K562 (cell line): ENCODE data around the gene MKNK1. TPM values are rescaled to one million over a fixed set of nuclear protein-coding genes. Genes with fewer than 3 reads are reported as not detected.
A peak's percentile ranks its signal among the peaks of the same experiment; 100 is the strongest.

Source experiments
- ASH1L ChIP-seq: fragments of 450-650 bp; IDR thresholded peaks from 2 replicates; pipeline ENCODE4 v1.6.1; 2018; ENCODE audit warnings: borderline replicate concordance, mild to moderate bottlenecking, low read depth; ENCODE audit not compliant: partially characterized antibody
- ELF1 ChIP-seq: fragments of 200-800 bp; sonication (Bioruptor generic); IDR thresholded peaks from 2 replicates; pipeline ENCODE4 v1.6.1; 2016; ENCODE audit warnings: missing genetic modification characterization, missing compliant biosample characterization
- ESRRB ChIP-seq: fragments of 250-450 bp; sonication (Bioruptor Pico); IDR thresholded peaks from 2 replicates; pipeline ENCODE4 v1.5.0; 2020; ENCODE audit warnings: mild to moderate bottlenecking, moderate library complexity, borderline replicate concordance
- ETV1 ChIP-seq: fragments of 450-650 bp; conservative IDR thresholded peaks from 2 replicates; pipeline ENCODE4 v1.6.1; 2016; ENCODE audit warnings: missing genetic modification characterization, control low read depth, low read depth, missing compliant biosample characterization
- FIP1L1 ChIP-seq: fragments of 200-400 bp; formaldehyde crosslinking; IDR thresholded peaks from 2 replicates; pipeline ENCODE4 v1.6.1; 2018; ENCODE audit warnings: mild to moderate bottlenecking, low read depth, low read length; ENCODE audit not compliant: poor library complexity, severe bottlenecking
- GTF2F1 ChIP-seq: IDR thresholded peaks from 2 replicates; pipeline ENCODE4 v1.6.1; 2011; ENCODE audit warnings: low read depth, low read length, improper control_type of control experiment
- PHF21A ChIP-seq: fragments of 450-650 bp; IDR thresholded peaks from 2 replicates; pipeline ENCODE4 v1.6.1; 2017; ENCODE audit warnings: low read depth, borderline replicate concordance
- POLR3G ChIP-seq: IDR thresholded peaks from 2 replicates; pipeline ENCODE4 v1.6.1; 2011; ENCODE audit not compliant: insufficient read length, insufficient replicate concordance; ENCODE audit errors: extremely low read depth
- THAP12 ChIP-seq: fragments of 250-450 bp; sonication (Bioruptor Pico); IDR thresholded peaks from 2 replicates; pipeline ENCODE4 v1.9.0; 2021; ENCODE audit warnings: mild to moderate bottlenecking, inconsistent platforms
- TSC22D4 ChIP-seq: fragments of 450-650 bp; IDR thresholded peaks from 2 replicates; pipeline ENCODE4 v1.6.1; 2016; ENCODE audit warnings: missing genetic modification characterization, missing biosample characterization, control low read depth
- ZNF318 ChIP-seq, 2 experiments: fragments of 450-650 bp; IDR thresholded peaks; 2 replicates each; pipeline ENCODE4 v1.6.1; 2016; ENCODE audit warnings: mild to moderate bottlenecking in 2 of 2, borderline replicate concordance in 1 of 2, low read depth in 1 of 2, moderate library complexity in 1 of 2
- ZNF511 ChIP-seq: sonication (generic); formaldehyde crosslinking; IDR thresholded peaks from 2 replicates; pipeline ENCODE4 v1.8.0; 2022; ENCODE audit warnings: mild to moderate bottlenecking, missing genetic modification reagents
- ZNF764 ChIP-seq: fragments of 250-450 bp; sonication (Bioruptor Pico); IDR thresholded peaks from 2 replicates; pipeline ENCODE4 v1.4.0; 2020; ENCODE audit warnings: low read depth, mild to moderate bottlenecking, moderate library complexity
- ZNF780A ChIP-seq: fragments of 250-450 bp; sonication (Bioruptor Pico); IDR thresholded peaks from 2 replicates; pipeline ENCODE4 v1.5.0; 2021; ENCODE audit warnings: mild to moderate bottlenecking
- polyA plus RNA-seq, 8 experiments: library from polyadenylated mRNA; depleted of rRNA in 4 of 8; stranded (reverse) in 5 of 8; unstranded in 3 of 8; fragments of >200 nt; fragmentation: Nextera tagmentation in 2 of 8; fragmentation: Illumina TruSeq in 1 of 8; extraction: Ambion mirVana in 2 of 8; extraction: Trizol in 1 of 8; gene quantifications; 2 replicates each; pipeline versions ENCODE4 v1.2.1 to v1.2.3, GENCODE V29; 2011 to 2014; ENCODE audit warnings: inconsistent platforms in 1 of 8, missing spikeins in 1 of 8
- total RNA-seq, 7 experiments: library from RNA; depleted of rRNA in 6 of 7; stranded (reverse); fragments of >200 nt in 6 of 7; fragmentation: Illumina TruSeq in 2 of 7; extraction: Trizol in 2 of 7; gene quantifications; 2 replicates each; pipeline versions ENCODE4 v1.2.1 to v1.2.3, GENCODE V29; 2011 to 2021; ENCODE audit warnings: low replicate concordance in 1 of 7
- TF ChIP-seq, protein P1 (sequence below): sonication (generic); formaldehyde crosslinking; IDR thresholded peaks from 2 replicates; pipeline ENCODE4 v1.8.0; 2022; ENCODE audit warnings: missing genetic modification reagents, mild to moderate bottlenecking, moderate library complexity, borderline replicate concordance

The MKNK1 gene
- total and polyA plus RNA-seq, 9 of the 15 experiments (the other 6 are each of a cell fraction or from before 2014, with no cell fraction given): 27.7 to 51.3 (median 43.7) TPM

DNA sequence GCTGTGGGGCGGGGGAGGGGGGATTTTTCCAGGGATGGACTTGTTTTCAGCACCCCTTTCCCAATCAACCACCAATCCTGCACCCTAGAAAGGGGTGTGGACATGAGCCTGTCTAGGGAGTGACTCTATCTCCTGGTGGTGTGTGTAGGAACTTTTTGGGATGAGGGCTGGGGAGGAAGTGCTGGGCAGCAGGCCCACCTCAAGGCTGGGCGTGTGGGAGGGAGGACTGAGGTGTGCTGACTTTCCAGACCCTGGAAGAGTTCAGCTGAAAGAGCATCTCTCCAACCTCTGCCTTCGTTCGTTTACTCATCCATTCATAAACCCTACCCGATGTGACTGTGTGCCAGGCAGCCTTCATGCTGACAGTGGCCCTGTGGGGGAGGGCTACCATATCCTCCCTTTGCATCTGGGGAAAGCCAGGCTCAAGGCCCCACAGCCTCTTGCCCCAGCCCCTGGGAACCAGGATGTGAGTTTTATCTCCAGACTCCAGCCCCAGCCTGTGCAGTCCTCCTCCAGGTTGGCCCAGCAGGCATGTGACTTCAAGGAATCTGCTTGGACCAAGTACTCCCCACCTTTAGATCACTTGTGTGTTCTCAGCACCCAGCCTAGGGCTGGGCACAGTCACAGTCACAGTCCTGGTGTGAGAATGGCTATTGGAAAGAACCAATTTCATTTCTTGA, 59.4 kb downstream of the MKNK1 start (continued):
- TF ChIP-seq PHF21A (0 out of 2 replicates have a peak, but pooled peaks have one; percentile 21), ASH1L (no peak), ESRRB (CRISPR knock-in tag) (no peak), THAP12 (CRISPR knock-in tag) (no peak), ELF1 (tag) (peak; percentile 45; the same call in 1 of the 2 replicates), ZNF780A (CRISPR knock-in tag) (no peak), ZNF511 (CRISPR knock-in tag) (no peak), ETV1 (tag) (peak; percentile 90), TSC22D4 (tag) (no peak), ZNF764 (CRISPR knock-in tag) (no peak), ZNF318 (IDR thresholded peaks at IDR 0.05; ENCODE audit: borderline replicate concordance in 1 of 2, low read depth in 1 of 2) (no peak), GTF2F1 (no peak), POLR3G (no peak), FIP1L1 (no peak)
- TF ChIP-seq, protein P1, sequence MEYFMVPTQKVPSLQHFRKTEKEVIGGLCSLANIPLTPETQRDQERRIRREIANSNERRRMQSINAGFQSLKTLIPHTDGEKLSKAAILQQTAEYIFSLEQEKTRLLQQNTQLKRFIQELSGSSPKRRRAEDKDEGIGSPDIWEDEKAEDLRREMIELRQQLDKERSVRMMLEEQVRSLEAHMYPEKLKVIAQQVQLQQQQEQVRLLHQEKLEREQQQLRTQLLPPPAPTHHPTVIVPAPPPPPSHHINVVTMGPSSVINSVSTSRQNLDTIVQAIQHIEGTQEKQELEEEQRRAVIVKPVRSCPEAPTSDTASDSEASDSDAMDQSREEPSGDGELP (CRISPR knock-in tag): peak; percentile 83
